Stimulated activated CD8-positive, alpha-beta memory T cell treated with anti-CD3 and anti-CD28 coated beads, Interleukin-4, amount 100 ng/mL, for 4 hours (primary cell): ENCODE data around the gene PRELP.

ENCODE experiments used
- DNase-seq, 2 donors: peaks; one replicate each; pipeline ENCODE4 v3.0.0-alpha.2; 2020; ENCODE audit warnings: low read depth in 2 of 2, low spot score in 1 of 2

The PRELP gene

GRCh38 chr1:203522237-203522636, 46.6 kb downstream of the PRELP start:
- DNase-seq, result no peak

GRCh38 chr1:203523667-203524066, 48.1 kb downstream of the PRELP start:
- no peak for DNase-seq

- no peak for DNase-seq
These were observed 48.5 kb downstream of the PRELP start for GRCh38 chr1:203524152-203524551.

DNA sequence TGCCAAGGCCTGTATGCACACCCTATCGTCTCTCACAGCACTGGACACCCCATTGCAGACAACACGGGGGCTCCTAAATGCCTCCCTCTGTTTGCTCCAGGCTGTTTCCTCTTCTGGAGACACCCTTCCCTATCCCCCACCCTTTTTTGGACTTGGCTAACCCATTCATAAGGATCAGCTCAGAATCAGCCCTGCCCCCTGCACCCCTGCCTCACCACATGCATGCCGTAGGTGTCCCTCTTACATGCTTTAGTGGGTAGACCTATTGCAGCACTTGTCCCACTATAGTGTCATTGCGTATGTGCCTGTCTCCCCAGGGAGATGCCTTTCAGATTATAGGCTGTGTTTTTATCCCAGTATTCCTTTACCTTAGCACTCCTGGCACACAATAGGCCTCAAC, 49.2 kb downstream of the PRELP start:
- DNase-seq, result no peak

DNA sequence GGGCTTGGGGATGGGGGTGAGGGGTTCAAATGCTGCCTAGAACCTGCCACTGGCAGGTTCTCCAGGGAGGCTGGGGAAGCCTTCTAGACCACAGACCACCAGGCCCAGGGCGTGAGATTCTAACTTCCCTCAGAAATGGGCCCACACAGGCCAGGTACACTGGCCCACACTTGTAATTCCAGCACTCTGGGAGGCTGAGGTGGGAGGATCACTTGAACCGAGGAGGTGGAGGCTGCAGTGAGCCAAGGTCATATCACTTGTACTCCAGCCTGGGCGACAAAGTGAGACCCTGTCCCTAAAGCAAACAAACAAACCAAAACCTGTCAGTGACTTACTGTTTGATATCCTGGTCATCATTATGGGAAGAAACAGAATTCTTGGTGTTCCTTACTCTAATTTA, 50.1 kb downstream of the PRELP start:
- DNase-seq, result no peak

DNA sequence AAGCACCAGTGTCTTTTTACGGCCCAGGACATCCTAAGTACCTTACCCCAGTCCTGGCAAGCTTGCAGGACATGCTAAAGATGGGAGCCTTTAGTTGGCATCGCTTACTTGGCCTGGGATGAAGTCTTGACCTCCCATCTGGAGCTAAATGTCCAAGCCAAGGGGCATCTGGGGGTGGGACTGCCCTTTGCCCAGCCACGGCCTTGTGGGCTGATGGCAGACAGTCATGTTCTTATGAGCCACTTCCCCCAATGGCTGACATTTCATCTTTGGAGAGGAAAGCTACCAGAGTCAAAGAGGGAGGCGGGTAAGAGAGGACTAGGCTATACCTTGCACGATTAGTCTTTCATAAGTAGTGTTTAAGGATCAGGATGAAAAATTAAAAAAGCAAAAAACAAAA, 50.5 kb downstream of the PRELP start:
- DNase-seq, result no peak

DNA sequence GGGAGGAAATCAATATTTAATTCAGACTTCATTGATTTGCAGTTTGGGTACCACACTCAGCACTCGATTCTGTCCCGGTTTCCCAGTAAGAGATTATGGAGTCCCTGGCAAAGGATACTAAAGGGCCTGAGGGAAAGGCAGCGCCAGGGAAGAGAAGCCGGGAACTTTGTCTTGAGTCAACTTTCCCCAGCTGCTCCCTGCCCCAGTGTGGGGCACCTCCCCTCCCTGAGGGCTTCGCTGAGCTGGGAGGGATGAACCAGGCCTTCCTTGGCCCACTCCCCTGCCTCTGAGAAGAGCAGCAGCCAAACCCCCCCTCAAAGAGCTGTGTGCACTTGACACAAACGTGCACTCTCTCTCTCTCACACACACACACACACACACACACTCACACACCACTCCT, 51.0 kb downstream of the PRELP start:
- no peak for DNase-seq

- no peak for DNase-seq
These were observed 51.4 kb downstream of the PRELP start for GRCh38 chr1:203527013-203527412.

GRCh38 chr1:203528063-203528462, 52.5 kb downstream of the PRELP start:
- no peak for DNase-seq

- no peak for DNase-seq
These were observed 53.6 kb downstream of the PRELP start for GRCh38 chr1:203528976-203529835.

DNA sequence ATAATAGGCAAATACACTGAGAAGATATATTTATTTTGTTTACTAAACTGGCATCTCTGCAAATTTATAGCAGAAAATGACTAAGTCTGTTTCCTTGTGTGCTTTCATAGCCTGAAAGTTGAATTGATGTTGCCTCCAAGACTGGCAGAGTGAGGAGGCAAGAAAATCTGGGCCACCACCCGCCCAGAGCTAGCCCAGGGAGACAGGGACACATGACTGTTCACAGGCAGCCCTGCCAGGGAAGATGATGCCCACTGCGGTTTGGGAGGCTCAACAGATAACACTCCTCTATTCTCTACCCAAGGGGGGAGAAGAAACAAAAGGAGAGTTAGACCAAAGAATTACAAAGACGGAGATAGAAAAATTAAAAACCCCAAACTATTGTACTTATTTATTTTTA, 55.5 kb downstream of the PRELP start:
- DNase-seq, result no peak

GRCh38 chr1:203534012-203534411, 58.4 kb downstream of the PRELP start:
- no peak for DNase-seq

GRCh38 chr1:203534526-203534925, 58.9 kb downstream of the PRELP start:
- no peak for DNase-seq

DNA sequence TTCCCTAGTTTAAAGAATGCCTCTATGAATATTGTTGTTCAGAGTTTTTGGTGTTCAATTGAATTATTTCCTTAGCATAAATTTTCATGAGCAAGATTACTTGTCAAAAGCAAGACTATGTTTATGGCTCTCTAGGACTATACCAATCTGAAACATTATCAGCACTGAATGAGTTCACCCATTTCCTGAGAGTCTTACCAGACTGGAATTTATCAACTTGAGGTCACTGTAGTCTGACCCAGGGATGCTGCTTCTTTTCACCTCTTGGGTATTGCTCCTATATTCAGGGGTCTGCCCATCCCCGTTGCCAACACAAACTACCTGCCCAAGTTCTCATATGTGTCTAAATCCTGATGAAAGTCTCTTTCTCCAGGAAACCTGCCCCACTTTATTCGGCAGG, 61.0 kb downstream of the PRELP start:
- DNase-seq, result no peak

DNA sequence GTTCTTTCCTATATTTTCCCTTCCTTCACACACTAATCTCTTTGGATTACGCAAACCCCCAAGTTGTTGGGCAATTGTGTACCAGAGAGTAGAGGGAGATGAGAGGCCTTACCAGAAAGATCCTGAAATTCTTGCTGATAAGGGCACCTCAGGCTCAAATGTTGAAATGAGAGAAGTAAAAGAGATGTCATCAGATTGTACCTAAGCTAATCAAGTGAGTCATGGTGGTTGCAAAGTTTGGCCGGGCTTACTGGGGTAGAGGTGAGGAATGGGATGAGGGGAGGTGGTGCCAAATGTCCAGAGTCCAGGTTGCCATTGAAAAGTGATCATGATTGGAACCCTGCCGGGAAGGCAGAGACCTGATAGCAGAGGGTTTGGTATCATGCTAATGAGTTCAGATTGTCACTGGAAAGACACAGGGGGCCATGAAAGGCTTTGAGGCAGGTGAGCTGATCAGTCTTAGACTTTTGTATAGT, 61.4 kb downstream of the PRELP start:
- no peak for DNase-seq

- no peak for DNase-seq
These were observed 62.3 kb downstream of the PRELP start for GRCh38 chr1:203537806-203538464.

DNA sequence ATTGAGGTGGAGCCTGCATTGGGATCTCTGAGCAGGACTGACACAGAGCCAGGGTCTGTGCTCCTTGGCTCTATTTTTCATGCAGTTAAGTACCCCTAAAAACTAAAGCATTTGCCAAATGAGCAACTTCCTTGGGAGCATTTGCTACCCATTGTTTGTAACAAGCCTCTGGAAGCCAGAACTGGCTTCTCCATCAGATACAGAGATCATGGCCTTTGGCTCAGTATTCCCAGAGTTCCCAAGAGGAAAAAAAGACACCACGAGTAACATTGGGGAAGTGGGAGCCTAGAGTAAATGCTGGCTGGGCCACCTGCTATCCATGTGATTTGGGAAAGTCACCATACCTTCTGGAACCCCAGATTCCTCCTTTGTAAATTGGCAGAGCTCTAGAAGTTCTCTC, 63.1 kb downstream of the PRELP start:
- DNase-seq, result no peak

- DNase-seq, result no peak
These were observed 64.4 kb downstream of the PRELP start for GRCh38 chr1:203539831-203540546.
